T-helper 17 cell (primary cell): Measurements from ENCODE around the gene FOCAD. TPM values are rescaled to one million over a fixed set of nuclear protein-coding genes. Genes with fewer than 3 reads are reported as not detected.
"Not testable (repeated sequence)": the region's sequence is repeated elsewhere in the genome, so short reads cannot be mapped to it uniquely, and the experiment has no call there.

Experiments used
- ATAC-seq: fragments of 150-1000 bp; cut with Tn5 transposase; 2 replicates; pipeline ENCODE4 v1.10.0; 2021; ENCODE audit warnings: mild to moderate bottlenecking, moderate library complexity
- DNase-seq, 3 donors: peaks; one replicate each; pipeline versions ENCODE4 v3.0.0 to v3.0.0-alpha.2; 2020 to 2021
- H3K9me3 ChIP-seq: one replicate; pipeline ENCODE4 v1.7.0; 2013; ENCODE audit warnings: low read length, mild to moderate bottlenecking; ENCODE audit not compliant: control insufficient read depth, poor library complexity, severe bottlenecking
- H3K27ac Mint-ChIP-seq: one replicate; pipeline ENCODE4 v1.8.0; 2022; ENCODE audit warnings: mild to moderate bottlenecking, moderate library complexity, mixed read lengths
- H3K27me3 Mint-ChIP-seq: one replicate; pipeline ENCODE4 v1.8.0; 2022; ENCODE audit warnings: mixed read lengths
- H3K36me3 Mint-ChIP-seq: one replicate; pipeline ENCODE4 v1.8.0; 2022; ENCODE audit warnings: low read depth, mixed read lengths
- H3K4me1 Mint-ChIP-seq: one replicate; pipeline ENCODE4 v1.8.0; 2022; ENCODE audit warnings: mild to moderate bottlenecking, mixed read lengths
- H3K4me3 Mint-ChIP-seq: one replicate; pipeline ENCODE4 v1.8.0; 2022; ENCODE audit warnings: mild to moderate bottlenecking, moderate library complexity, mixed read lengths
- total RNA-seq, 4 donors: library from RNA in 2 of 4; stranded (reverse) in 2 of 4; gene quantifications; one replicate each; pipeline ENCODE4 v1.2.3 and lab custom pipeline; 2022 to 2026

FOCAD gene
- total RNA-seq, 2 donors from 2014 or later: 16.2 to 18.2 TPM

DNA sequence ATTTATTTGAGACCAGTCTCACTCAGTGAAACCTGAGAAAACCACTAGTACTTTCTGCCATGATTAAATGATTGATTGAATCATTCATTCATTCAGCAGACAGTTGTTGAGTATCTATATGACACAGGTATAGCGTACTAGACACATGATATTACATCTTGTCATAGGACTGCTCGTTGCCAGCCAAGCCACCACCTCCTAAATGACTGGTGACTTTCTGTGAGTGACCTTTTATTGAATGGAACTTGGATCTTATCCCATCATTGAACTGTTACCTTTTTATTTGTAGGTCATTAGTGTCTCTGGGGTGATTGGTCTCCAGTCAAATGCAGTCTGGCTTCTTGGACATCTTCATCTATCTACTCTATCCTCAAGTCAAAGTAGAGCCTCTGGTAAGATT is 266.6 kb downstream of the FOCAD start:
- H3K9me3 ChIP-seq: no peaks in the 10 kb centered on the region
- ATAC-seq (no peak), DNase-seq (no peak)
- peak overlapping the region; percentile 19 for H3K27ac Mint-ChIP-seq
- peaks cover 11% of the 10 kb centered on the region for H3K36me3 Mint-ChIP-seq
- no peaks in the 10 kb centered on the region for H3K4me1 Mint-ChIP-seq
- no peaks in the 10 kb centered on the region for H3K27me3 Mint-ChIP-seq
- H3K4me3 Mint-ChIP-seq: no peak overlapping the region

DNA sequence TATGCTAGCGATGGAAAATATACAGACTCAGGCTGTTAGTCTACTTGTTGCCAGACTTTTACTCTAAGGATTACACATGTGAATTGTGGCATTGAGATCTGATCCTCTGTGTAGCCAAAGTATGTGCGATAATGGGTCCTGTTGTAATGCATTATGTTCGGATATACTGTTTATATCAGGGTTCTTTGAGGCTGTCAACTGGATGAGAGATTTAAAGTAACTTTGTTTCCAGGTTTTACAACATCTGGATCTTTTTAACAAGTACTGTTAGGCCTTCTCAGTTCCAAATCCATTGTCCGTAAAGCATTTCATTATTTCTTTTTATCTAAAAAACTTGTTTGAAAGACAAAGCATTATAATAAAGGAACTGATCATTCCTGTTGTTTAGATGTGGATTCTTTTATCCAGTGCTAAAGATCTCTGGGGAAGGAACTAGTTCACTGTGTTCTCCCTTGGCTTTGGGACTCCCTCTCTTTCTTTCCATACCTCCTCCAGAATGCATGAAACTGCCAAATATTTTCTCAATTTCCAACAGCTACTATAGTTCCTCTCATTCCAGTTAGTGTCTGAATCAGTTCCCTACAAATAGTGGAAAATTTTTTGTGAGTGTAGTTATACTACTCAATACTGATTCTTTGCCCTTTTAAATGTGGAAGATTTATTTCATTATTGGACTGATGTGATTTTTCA is 278.6 kb downstream of the FOCAD start:
- H3K4me1 Mint-ChIP-seq: peaks cover 2% of the 10 kb centered on the region

DNA sequence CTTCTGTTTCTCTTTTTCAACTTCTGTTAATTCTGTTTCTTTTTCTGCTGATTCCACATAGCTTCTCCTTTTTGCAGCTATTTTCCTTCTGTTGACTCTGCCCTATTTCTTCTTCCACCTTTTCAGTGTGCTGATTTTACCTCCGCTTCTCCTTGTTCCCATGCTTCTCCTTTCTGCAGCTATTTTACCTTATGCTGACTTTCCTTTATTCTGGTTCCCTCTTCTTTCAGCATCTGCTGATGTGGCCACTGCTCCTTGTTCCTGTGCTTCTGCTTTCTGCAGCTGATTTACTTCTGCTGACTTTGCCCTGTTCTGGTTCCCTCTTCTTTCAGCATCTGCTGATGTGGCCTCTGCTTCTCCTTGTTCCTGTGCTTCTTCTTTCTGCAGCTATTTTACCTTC is 288.6 kb downstream of the FOCAD start:
- DNase-seq (no peak), ATAC-seq (no peak)
- Mint-ChIP-seq H3K36me3 (peaks cover 11% of the 10 kb centered on the region), H3K27ac (no peak overlapping the region), H3K27me3 (no peaks in the 10 kb centered on the region), H3K4me1 (no peaks in the 10 kb centered on the region), H3K4me3 (no peak overlapping the region)
- H3K9me3 ChIP-seq: no peaks in the 10 kb centered on the region

More for the DNA sequence above, 278.6 kb downstream of the FOCAD start:
- DNase-seq (no peak), ATAC-seq (no peak)
- Mint-ChIP-seq H3K27ac (no peak overlapping the region), H3K27me3 (no peaks in the 10 kb centered on the region), H3K4me3 (no peak overlapping the region), H3K36me3 (peaks cover 2% of the 10 kb centered on the region)
- H3K9me3 ChIP-seq: no peaks in the 10 kb centered on the region

DNA sequence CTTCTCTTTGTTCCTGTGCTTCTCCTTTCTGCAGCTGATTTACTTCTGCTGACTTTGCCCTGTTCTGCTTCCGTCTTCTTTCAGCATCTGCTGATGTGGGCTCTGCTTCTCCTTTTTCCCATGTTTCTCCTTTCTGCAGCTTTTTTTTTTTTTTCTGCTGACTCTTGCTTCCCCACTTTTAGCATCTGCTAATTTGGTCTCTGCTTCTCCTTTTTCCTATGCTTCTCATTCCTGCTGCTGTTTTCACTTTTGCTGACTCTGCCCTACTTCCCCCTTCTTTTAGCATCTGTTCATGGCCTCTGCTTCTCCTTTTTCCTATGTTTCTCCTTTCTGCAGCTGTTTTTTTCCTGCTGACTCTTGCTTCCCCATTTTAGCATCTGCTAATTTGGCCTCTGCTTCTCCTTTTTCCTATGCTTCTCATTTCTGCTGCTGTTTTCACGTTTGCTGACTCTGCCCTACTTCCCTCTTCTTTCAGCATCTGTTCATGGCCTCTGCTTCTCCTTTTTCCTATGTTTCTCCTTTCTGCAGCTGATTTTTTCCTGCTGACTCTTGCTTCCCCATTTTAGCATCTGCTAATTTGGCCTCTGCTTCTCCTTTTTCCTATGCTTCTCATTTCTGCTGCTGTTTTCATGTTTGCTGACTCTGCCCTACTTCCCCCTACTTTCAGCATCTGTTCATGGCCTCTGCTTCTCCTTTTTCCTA is 289.3 kb downstream of the FOCAD start:
- not testable (repeated sequence) for DNase-seq, H3K4me3 Mint-ChIP-seq, ATAC-seq, H3K27me3 Mint-ChIP-seq, H3K27ac Mint-ChIP-seq, H3K9me3 ChIP-seq, H3K4me1 Mint-ChIP-seq
- peaks cover 11% of the 10 kb centered on the region for H3K36me3 Mint-ChIP-seq

DNA sequence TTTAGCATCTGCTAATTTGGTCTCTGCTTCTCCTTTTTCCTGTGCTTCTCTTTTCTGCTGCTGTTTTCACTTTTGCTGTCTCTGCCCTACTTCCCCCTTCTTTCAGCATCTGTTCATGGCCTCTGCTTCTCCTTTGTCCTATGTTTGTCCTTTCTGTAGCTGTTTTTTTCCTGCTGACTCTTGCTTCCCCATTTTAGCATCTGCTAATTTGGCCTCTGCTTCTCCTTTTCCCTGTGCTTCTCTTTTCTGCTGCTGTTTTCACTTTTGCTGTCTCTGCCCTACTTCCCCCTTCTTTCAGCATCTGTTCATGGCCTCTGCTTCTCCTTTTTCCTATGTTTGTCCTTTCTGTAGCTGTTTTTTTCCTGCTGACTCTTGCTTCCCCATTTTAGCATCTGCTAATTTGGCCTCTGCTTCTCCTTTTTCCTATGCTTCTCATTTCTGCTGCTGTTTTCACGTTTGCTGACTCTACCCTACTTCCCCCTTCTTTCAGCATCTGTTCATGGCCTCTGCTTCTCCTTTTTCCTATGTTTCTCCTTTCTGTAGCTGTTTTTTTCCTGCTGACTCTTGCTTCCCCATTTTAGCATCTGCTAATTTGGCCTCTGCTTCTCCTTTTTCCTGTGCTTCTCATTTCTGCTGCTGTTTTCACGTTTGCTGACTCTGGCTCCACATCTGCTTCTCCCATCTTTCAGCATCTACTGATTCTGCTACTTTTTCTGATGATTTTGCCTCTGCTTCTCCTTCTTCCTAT is 290.3 kb downstream of the FOCAD start:
- H3K27me3 Mint-ChIP-seq, H3K9me3 ChIP-seq, ATAC-seq, H3K4me1 Mint-ChIP-seq, H3K4me3 Mint-ChIP-seq, DNase-seq, H3K27ac Mint-ChIP-seq: not testable (repeated sequence)
- H3K36me3 Mint-ChIP-seq: peaks cover 11% of the 10 kb centered on the region

DNA sequence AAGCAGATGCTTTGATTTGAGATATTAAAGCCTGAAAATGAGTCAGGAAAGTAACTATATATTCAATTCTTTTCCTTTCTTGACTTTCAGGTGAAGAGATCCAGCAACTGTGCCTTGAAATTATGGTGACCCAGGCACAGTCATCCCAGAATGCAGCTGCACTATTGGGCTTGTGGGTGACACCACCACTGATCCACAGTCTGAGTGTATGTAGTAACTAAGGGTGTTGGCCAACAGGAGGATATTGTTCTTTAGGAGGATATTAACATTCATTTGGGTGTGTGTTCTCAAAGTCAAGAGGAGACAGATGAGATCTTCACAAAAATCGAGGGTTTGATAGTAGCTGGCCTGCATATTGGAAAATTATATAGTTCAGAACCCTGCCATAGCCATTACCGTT is 294.2 kb downstream of the FOCAD start:
- Mint-ChIP-seq H3K36me3 (peaks cover 6% of the 10 kb centered on the region), H3K27ac (no peak overlapping the region), H3K4me3 (no peak overlapping the region), H3K27me3 (no peaks in the 10 kb centered on the region), H3K4me1 (no peaks in the 10 kb centered on the region)
- H3K9me3 ChIP-seq: no peaks in the 10 kb centered on the region
- no peak for ATAC-seq
- DNase-seq: no peak

DNA sequence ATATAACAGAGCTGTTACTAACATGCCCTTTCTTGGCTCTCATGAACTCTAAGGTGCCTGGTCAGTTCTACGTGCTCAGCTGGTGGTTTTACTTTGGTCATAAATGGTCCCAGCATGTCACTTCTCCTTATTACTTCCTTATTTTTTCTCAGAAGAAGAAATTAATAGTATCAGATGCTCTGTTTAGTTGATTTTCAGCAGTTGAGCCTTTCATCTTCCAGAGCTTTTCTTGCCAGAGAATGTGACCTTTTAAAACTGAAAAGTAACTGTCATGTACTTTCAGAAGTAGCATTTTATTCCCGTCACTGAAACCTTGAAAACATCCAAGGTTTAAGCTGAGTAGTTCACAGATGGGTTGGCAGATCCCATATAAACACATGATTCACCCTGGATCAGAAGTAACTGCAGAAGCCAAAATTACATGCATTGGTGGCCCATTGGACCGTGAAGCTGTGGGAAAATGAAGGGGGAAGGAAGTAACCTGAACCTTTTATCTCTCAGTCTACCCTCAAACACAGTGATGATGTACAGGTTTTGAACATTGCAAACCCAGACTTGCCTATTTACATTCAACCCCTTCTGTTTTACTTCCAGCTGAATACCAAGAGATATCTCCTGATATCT is 296.9 kb downstream of the FOCAD start:
- no peak for ATAC-seq
- Mint-ChIP-seq H3K4me3 (no peak overlapping the region), H3K36me3 (peaks cover 3% of the 10 kb centered on the region)

DNA sequence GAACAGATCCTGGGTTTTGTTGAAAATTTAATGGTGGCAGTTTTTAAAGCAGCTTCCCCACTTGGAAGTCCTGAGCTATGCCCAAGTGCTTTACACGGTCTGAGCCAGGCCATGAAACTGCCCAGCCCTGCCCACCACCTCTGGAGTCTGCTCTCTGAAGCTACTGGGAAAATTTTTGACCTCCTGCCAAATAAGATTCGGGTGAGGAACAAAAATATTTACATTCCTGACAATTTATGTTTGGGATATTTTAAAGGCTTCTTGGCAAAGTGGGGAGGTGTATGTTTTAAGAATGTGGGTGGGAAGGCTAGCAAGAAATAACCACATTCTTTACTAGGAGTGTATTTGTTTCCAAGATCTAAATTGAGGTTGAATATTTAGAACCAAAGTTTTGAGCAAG is 297.4 kb downstream of the FOCAD start:
- H3K36me3 Mint-ChIP-seq: peaks cover 2% of the 10 kb centered on the region
- no peaks in the 10 kb centered on the region for H3K27me3 Mint-ChIP-seq
- no peaks in the 10 kb centered on the region for H3K4me1 Mint-ChIP-seq

More for the DNA sequence above, 296.9 kb downstream of the FOCAD start:
- no peaks in the 10 kb centered on the region for H3K27me3 Mint-ChIP-seq
- H3K27ac Mint-ChIP-seq: no peak overlapping the region
- H3K4me1 Mint-ChIP-seq: no peaks in the 10 kb centered on the region
- DNase-seq: no peak
- H3K9me3 ChIP-seq: no peaks in the 10 kb centered on the region

DNA sequence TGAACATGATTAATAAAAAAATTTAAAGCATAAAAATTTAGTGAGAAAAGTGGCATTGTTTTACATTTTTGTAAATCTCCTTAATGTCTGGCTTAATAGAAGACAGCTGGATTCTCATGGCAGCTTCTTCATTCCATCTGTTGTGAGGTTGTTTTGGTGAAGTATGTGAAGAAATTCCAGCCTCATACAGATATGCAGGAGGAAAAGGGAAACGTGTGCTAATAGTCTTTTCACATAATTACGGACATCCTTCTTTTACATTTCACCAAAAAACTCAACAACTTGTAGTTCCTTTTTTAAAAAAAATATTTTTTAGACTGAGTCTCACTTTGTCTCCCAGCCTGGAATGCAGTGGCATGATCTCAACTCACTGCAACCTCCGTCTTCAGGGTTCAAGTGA is 300.4 kb downstream of the FOCAD start:
- H3K27me3 Mint-ChIP-seq: no peaks in the 10 kb centered on the region
- DNase-seq (no peak), ATAC-seq (no peak)
- no peaks in the 10 kb centered on the region for H3K4me1 Mint-ChIP-seq
- no peaks in the 10 kb centered on the region for H3K9me3 ChIP-seq
- H3K4me3 Mint-ChIP-seq: no peak overlapping the region
- H3K36me3 Mint-ChIP-seq: no peaks in the 10 kb centered on the region
- H3K27ac Mint-ChIP-seq: no peak overlapping the region

More for the DNA sequence above, 297.4 kb downstream of the FOCAD start:
- DNase-seq (no peak), ATAC-seq (no peak)
- Mint-ChIP-seq H3K27ac (no peak overlapping the region), H3K4me3 (no peak overlapping the region)
- no peaks in the 10 kb centered on the region for H3K9me3 ChIP-seq

DNA sequence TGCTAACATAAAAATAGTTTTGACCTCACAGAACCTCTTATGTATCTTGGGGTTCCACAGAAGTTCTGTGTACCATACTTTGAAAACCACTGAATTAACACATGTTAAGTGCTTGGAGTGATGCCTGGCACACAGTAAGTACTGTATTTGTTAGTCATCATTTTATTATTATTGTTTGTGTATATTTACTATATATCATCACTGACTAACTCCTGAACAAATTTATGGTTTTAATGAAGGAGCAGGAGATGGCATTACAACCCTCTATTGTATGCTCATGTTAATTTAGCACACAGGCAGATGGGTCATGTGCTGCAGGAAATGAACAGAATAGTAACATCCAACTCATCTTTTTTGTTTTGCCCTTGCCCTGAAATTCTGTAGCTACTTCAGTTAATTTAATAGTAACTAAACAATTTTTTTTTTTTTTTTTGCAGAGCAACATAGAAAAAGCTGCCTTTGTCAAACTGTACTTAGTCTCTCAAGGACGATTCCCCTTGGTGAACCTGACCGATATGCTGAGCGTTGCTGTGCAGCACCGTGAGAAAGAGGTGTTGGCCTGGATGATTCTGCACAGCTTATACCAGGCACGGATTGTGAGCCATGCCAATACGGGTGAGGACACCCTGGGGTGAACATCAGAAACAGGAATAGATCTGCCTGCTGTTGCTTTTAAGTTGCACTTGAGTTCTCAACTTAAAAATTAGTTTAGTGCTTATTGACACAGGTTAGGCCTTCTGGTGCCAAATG is 302.0 kb downstream of the FOCAD start:
- Mint-ChIP-seq H3K27ac (no peak overlapping the region), H3K36me3 (no peaks in the 10 kb centered on the region), H3K4me1 (peaks cover 4% of the 10 kb centered on the region), H3K27me3 (no peaks in the 10 kb centered on the region), H3K4me3 (no peak overlapping the region)
- no peak for DNase-seq
- H3K9me3 ChIP-seq: no peaks in the 10 kb centered on the region
- ATAC-seq: no peak

DNA sequence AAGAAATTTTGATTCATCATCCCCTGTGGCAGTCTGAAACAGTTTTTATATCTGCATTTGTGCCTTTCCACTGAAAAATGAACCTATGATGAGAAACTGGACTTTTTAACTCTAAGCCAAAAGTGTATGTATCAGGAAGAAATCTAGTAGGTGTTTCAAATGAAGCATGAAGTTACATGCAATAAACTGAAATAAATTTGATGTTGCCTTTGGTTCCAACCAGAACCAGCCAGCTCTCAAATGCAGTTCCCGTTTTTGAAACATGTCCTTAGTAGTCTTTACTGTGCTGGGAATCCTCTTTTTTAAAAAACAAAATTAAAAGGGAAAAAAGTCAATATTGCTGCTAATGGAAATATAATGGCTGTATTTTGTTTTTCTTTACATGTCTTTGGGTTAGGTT is 303.5 kb downstream of the FOCAD start:
- H3K4me1 Mint-ChIP-seq: peaks cover 4% of the 10 kb centered on the region
- H3K9me3 ChIP-seq: no peaks in the 10 kb centered on the region
- H3K36me3 Mint-ChIP-seq: no peaks in the 10 kb centered on the region
- H3K4me3 Mint-ChIP-seq: no peak overlapping the region
- ATAC-seq (no peak), DNase-seq (no peak)
- H3K27me3 Mint-ChIP-seq: no peaks in the 10 kb centered on the region
- no peak overlapping the region for H3K27ac Mint-ChIP-seq

DNA sequence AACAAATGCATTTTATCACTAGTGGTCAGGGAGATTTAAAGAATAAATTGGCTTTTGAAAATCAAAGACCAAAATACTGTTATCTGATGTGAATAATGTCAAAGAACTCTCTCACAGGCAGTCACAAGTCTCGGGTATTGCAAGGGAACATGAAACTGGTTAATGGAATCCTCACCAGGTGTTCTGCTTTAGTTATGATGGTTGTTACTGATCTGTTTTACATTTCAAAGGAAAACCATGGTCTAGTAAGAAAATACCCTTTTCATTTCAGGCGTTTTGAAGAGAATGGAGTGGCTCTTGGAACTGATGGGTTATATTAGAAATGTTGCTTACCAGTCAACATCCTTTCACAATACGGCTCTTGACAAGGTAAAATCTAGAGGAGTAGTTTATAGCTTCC is 304.0 kb downstream of the FOCAD start:
- no peaks in the 10 kb centered on the region for H3K9me3 ChIP-seq
- Mint-ChIP-seq H3K4me3 (no peak overlapping the region), H3K36me3 (no peaks in the 10 kb centered on the region), H3K27ac (no peak overlapping the region), H3K4me1 (peaks cover 4% of the 10 kb centered on the region), H3K27me3 (no peaks in the 10 kb centered on the region)
- ATAC-seq: no peak
- no peak for DNase-seq
